Measurements from ENCODE around the gene PIP5K1C.

DNA sequence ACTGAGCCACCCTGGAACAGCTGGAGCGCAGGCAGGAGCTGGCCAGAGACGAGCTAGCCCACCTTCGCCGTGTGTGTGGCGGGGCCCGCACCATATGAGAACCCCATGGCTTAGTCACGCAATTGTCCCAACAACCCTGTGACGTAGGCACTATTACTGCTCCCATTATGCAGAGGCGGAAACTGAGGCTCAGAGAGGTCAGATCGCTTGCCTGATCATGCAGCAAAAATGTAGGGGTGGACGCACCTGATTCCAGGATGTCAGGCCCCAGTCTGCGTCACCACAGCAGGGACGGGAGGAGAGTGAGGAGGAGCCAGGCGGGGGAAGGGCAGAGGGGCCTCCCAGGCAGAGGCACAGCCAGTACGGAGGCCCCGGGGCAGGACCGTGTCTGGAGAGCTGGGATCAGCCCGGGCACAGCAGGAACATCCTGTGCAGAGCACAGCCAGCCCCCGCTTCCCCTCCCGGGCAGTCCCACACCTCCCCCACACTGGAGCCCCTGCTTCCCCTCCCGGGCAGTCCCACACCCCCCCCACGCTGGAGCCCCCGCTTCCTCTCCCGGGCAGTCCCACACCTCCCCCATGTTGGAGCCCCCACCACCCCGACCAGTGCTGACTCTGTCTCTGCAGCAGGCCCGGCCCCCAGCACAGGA, 16.7 kb downstream of the PIP5K1C start:
- TF ChIP-seq, protein P1, sequence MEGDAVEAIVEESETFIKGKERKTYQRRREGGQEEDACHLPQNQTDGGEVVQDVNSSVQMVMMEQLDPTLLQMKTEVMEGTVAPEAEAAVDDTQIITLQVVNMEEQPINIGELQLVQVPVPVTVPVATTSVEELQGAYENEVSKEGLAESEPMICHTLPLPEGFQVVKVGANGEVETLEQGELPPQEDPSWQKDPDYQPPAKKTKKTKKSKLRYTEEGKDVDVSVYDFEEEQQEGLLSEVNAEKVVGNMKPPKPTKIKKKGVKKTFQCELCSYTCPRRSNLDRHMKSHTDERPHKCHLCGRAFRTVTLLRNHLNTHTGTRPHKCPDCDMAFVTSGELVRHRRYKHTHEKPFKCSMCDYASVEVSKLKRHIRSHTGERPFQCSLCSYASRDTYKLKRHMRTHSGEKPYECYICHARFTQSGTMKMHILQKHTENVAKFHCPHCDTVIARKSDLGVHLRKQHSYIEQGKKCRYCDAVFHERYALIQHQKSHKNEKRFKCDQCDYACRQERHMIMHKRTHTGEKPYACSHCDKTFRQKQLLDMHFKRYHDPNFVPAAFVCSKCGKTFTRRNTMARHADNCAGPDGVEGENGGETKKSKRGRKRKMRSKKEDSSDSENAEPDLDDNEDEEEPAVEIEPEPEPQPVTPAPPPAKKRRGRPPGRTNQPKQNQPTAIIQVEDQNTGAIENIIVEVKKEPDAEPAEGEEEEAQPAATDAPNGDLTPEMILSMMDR (IDR thresholded peaks at IDR 0.05): no peak
- TF ChIP-seq POLR2A (IDR thresholded peaks at IDR 0.05): no peak

Data from esophagus squamous epithelium (tissue), 4 donors.